PC-9 (cell line): ENCODE measurements around the gene DCHS1.

Experiments
- CTCF ChIP-seq: fragments of 200-600 bp; sonication (generic); conservative IDR thresholded peaks from 2 replicates; pipeline ENCODE4 v1.6.1; 2017; ENCODE audit warnings: mixed run types, antibody characterized with exemption, mild to moderate bottlenecking, moderate library complexity
- EZH2 ChIP-seq: fragments of 200-600 bp; sonication (generic); IDR thresholded peaks from 2 replicates; pipeline ENCODE4 v1.8.0; 2017; ENCODE audit warnings: antibody characterized with exemption, low read depth

GRCh38 chr11:6576471-6577373 is 78.9 kb downstream of the DCHS1 start:
- TF ChIP-seq CTCF, result no peak
- no peak for TF ChIP-seq EZH2
